ENCODE results near the gene VARS2.

Gene VARS2

GRCh38 chr6:30889496-30889885, 24.5 kb upstream of the VARS2 start:
- H3K4me3 ChIP-seq (ENCODE audit: low read depth, low read length) = no peak overlapping the region
- DNase-seq (ENCODE audit: low read depth) = no peak
- TF ChIP-seq POLR2A (IDR thresholded peaks at IDR 0.05; ENCODE audit: extremely low read depth, insufficient read length) (no peak), CTCF (IDR thresholded peaks at IDR 0.05; ENCODE audit: low read depth, low read length) (no peak), MAX (IDR thresholded peaks at IDR 0.05; ENCODE audit: low read depth, low read length) (no peak)

- DNase-seq (ENCODE audit: low read depth) = no peak
- H3K4me3 ChIP-seq (ENCODE audit: low read depth, low read length) = no peak overlapping the region
- no peak for TF ChIP-seq POLR2A (IDR thresholded peaks at IDR 0.05; ENCODE audit: extremely low read depth, insufficient read length)
Observed at GRCh38 chr6:30889921-30890645, 24.0 kb upstream of the VARS2 start.

GRCh38 chr6:30890646-30891449, 23.2 kb upstream of the VARS2 start:
- no peak for DNase-seq (ENCODE audit: low read depth)
- no peak overlapping the region for H3K4me3 ChIP-seq (ENCODE audit: low read depth, low read length)
- no peak for TF ChIP-seq CTCF (IDR thresholded peaks at IDR 0.05; ENCODE audit: low read depth, low read length)
- TF ChIP-seq POLR2A (IDR thresholded peaks at IDR 0.05; ENCODE audit: extremely low read depth, insufficient read length) = no peak

GRCh38 chr6:30891450-30891723, 22.7 kb upstream of the VARS2 start:
- H3K4me3 ChIP-seq (ENCODE audit: low read depth, low read length) = no peak overlapping the region

GRCh38 chr6:30891816-30892538, 22.1 kb upstream of the VARS2 start:
- TF ChIP-seq MYC (IDR thresholded peaks at IDR 0.05; ENCODE audit: low read depth, low read length) (no peak), CTCF (IDR thresholded peaks at IDR 0.05; ENCODE audit: low read depth, low read length) (no peak), POLR2A (IDR thresholded peaks at IDR 0.05; ENCODE audit: extremely low read depth, insufficient read length) (no peak), MAX (IDR thresholded peaks at IDR 0.05; ENCODE audit: low read depth, low read length) (no peak)
- no peak for DNase-seq (ENCODE audit: low read depth)
- no peak overlapping the region for H3K4me3 ChIP-seq (ENCODE audit: low read depth, low read length)

More at GRCh38 chr6:30891450-30891723, 22.7 kb upstream of the VARS2 start:
- DNase-seq (ENCODE audit: low read depth) = no peak
- TF ChIP-seq CTCF (IDR thresholded peaks at IDR 0.05; ENCODE audit: low read depth, low read length) (no peak), MYC (IDR thresholded peaks at IDR 0.05; ENCODE audit: low read depth, low read length) (no peak), POLR2A (IDR thresholded peaks at IDR 0.05; ENCODE audit: extremely low read depth, insufficient read length) (no peak), MAX (IDR thresholded peaks at IDR 0.05; ENCODE audit: low read depth, low read length) (no peak)

GRCh38 chr6:30893001-30893591, 20.9 kb upstream of the VARS2 start:
- peak; percentile 18 for TF ChIP-seq CTCF (IDR thresholded peaks at IDR 0.05; ENCODE audit: low read depth, low read length)
- TF ChIP-seq POLR2A (IDR thresholded peaks at IDR 0.05; ENCODE audit: extremely low read depth, insufficient read length) = no peak
- no peak for DNase-seq (ENCODE audit: low read depth)
- H3K4me3 ChIP-seq (ENCODE audit: low read depth, low read length) = no peak overlapping the region

Data from NB4 (cell line).